GM03348 (cell line): Measurements from ENCODE around the gene NBL1.

Source experiments
- DNase-seq: peaks from one replicate; pipeline ENCODE4 v3.0.0; 2012; ENCODE audit warnings: low spot score

NBL1 gene

DNA sequence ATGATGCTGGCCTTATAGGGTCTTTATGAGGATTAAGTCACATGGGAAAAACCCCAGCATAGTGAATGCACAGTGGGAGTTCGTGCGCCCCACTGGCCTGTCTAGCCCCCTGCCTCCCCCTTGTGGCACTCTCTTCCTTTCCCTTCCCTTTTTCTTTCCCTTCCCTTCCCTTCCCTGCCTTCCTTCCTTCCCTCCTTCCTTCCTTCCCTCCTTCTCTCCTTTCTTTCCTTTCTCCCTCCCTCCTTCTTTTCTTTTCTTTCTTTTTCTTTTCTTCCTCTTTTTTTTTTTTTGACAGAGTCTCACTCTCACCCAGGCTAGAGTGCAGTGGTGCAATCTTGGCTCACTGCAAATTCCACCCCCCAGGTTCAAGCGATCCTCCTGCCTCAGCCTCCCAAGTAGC, 59.2 kb downstream of the NBL1 start:
- no peak for DNase-seq

DNA sequence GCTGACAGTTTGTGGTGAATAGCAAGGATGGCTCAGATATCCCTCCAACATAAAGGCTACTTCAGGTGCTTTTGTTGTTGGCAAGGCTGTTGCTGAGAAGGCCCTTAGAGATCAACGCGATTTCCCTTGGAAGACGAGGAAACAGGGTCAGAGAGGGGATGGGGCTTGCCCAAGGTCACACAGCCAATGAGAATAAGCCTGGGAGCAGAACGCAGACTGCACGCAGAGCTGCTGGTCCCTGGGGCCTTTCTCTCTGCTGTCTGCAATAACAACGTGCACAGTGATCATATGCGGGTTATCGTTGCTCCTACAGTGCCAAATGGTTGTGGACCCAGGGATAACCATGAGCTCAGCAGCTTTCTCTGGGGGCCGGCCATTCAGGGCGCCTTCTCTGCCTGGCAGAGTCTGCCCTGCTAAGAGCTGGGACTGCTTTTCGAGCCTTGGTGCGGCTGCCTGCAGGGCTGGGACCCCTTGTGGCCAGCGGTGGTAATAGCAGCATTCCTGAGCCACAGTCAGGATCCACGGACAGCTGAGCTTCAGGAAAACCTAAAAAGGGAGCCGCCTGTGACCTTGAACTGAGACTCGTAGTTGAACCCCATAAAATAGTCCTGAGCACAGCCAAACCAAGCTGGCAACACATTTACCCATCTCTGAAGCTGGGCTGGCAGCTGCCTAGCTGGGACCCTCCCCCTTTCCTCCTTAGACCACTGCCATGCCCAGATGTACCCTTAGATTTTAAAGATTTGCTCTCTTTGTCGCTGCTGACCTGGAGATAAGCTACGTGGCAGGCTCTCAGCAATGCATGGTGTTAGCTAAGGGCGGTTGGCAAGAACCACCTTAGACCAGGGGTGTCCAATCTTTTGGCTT, 60.4 kb downstream of the NBL1 start:
- DNase-seq: peak; percentile 93

DNA sequence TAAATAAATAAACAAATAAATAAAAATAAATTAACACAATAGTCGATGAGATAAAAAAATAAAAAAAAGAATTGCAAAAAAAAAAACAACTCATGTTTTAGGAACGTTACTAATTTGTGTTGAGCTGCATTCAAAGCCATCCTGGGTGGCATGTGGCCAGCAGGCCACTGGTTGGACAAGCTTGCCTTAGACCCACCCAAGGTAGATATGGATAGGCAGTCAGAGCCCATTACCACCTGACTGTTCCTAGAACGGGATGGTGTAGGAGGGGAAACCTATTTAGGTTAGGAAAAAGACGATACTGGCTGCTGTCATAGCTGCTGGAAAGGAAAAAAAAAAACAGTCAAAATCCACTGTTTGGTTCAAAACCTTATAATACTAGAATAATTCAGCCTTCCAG, 61.4 kb downstream of the NBL1 start:
- DNase-seq: no peak

- no peak for DNase-seq
These were observed 62.0 kb downstream of the NBL1 start for GRCh38 chr1:19706136-19706535.
